HG03139 (cell line): ENCODE measurements around the gene RPS15.

ENCODE experiments used
- ATAC-seq: cut with Tn5 transposase; IDR thresholded peaks from one replicate; pipeline ENCODE4 v1.9.1; 2021; ENCODE audit not compliant: unreplicated experiment

RPS15 gene

DNA sequence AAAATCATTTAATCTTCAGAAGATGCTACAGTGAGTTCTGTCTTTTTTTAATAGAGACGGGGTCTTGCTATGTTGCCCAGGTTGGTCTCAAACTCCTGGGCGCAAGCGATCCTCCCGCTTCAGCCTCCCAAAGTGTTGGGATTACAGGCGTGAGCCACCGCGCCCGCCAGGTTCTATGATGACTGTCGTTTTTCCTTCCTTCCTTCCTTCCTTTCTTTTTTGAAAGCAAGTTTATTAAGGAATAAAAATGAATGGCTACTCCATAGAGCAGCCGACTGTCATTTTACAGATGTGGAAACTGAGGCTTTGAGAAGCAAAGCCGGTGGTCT, 36.3 kb upstream of the RPS15 start:
- no peak for ATAC-seq

- no peak for ATAC-seq
Measured at GRCh38 chr19:1402411-1403070, 35.7 kb upstream of the RPS15 start.

DNA sequence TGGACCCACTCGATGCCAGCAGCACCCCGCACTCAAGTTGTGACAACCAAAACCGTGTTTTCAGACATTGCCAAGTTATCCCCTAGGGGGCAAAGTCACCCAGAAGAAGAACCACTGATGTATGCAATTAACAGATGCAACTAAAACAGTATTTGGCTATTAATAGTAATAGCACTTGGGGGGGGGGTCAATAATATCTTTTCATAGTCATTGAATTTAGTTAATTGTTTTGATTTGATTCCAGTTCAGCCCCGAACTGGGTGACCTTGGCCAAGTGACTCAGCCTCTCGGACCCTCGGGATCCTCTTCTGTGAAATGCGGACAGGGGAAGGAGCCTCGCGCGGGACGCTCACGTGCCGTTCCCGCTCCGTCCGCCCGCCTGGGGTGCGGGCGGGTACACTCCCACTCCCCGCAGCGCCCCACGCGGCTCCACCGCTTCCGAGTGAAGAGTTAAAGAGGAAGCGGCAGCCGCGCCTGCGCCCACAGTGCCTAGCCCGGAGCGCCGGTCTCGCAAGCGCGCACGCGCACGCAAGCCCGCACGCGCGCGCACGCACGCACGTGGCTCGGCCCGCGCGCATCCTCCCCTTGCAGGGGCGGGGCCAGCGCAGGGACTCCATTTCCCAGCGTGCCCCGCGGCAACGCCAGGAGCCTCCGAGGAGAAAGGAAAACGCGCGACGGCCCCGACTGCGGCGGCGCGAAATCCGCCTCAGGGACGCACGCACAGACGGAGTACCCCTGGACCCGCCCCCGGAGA, 31.2 kb upstream of the RPS15 start:
- ATAC-seq, result peak; percentile 64

- peak; percentile 23 for ATAC-seq
Measured at GRCh38 chr19:1407528-1408299, 30.5 kb upstream of the RPS15 start, which contains the start of gene DAZAP1. Gene DAZAP1 (plus strand): TSS chr19:1407586. CDS start chr19:1407774, 188 bp downstream.

GRCh38 chr19:1408300-1409203, 29.6 kb upstream of the RPS15 start:
- peak; percentile 8 for ATAC-seq

GRCh38 chr19:1409204-1410005, 28.8 kb upstream of the RPS15 start:
- no peak for ATAC-seq

- no peak for ATAC-seq
Measured at GRCh38 chr19:1410136-1410786, 27.9 kb upstream of the RPS15 start.

DNA sequence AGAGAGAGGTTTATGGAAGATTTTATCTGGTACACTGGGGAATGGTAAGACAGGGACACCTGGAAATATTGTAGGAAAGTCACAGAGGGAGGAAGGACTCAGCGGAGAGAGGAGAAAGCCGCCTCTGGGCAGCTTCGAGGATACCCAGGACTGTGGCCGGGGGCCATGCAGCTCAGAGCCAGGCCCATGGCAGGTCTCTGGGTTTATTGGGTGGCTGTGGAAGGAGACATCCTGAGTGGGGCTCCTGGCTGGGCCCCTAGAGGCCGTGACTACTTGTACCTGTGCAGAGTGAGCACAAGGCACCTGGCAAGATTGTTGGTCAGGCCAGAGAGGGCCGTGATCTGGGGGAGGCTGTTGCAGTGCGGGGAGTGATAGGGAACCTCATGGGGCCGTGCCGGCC, 27.4 kb upstream of the RPS15 start:
- ATAC-seq, result no peak

DNA sequence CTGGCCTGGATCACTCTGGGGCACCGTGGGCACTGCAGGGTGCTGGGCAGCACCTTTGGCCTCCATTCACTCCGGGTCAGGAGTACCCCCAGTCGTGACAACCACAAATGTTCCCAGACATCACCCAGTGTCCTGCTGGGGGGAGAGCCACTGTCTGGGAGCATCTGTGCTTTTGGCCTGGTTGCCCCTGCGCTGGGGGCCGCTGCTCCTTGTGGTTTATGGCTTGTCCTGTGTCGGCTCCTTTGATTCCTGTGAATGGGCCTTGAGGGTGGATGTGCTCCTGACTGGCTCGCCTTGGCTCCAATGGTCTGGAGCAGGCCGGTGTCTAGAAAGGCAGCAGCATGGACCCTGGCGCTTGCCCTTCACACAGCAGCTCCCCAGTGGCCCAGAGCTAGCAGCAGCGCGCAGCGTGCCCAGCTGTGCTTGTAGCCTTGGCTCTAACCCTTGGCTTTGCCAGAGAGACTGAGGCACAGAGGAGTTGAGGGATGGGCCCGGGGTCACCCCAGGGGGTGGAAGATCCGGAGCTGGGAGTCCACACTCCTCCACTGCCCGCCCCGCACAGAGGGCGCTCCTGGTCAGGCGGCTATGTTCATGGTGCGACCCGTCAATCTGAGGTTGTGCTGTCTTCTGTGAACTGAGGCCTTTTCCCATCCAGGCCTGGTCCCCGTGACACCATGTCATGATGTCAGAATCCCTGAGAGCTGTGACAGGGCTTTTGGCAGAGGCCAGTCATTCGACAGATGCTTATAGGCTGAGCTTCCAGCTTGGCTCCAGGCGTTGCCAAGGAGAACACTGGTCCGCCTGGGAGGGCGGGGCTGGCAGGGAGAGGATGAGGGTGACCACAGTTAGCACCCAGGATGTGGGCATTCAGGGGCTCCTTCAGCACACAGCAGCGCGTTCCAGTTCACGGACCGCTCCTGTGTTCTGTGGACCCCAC, 26.7 kb upstream of the RPS15 start:
- no peak for ATAC-seq

DNA sequence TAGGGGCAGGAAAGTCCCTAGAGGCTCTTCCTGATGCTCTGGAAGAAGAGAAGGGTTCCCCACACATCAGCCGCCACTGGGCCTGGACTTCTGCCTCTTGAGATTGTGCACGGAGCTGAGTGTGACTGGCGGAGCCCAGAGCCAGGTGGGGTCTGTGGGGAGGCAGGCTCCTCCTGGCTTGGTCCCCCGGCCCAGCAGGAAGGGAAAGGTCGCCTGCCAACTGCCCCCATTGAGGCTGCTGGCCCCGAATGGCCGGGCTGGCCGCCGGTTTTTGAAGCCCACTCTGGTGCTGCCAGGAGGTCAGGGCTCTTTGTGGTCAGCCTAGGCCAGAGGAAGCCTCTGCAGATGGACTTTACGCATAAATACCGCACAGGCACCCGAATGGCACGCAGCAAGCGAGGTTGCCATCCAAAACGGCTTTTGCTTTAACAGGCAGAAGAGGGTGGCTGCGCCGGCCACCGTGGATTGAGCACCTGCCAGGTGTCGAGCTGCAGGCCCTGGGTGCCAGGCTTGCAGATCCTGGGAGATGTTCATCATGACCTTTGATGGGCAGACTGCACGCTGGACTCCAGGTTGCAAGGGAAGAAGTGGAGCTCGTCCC, 25.8 kb upstream of the RPS15 start:
- ATAC-seq, result no peak

DNA sequence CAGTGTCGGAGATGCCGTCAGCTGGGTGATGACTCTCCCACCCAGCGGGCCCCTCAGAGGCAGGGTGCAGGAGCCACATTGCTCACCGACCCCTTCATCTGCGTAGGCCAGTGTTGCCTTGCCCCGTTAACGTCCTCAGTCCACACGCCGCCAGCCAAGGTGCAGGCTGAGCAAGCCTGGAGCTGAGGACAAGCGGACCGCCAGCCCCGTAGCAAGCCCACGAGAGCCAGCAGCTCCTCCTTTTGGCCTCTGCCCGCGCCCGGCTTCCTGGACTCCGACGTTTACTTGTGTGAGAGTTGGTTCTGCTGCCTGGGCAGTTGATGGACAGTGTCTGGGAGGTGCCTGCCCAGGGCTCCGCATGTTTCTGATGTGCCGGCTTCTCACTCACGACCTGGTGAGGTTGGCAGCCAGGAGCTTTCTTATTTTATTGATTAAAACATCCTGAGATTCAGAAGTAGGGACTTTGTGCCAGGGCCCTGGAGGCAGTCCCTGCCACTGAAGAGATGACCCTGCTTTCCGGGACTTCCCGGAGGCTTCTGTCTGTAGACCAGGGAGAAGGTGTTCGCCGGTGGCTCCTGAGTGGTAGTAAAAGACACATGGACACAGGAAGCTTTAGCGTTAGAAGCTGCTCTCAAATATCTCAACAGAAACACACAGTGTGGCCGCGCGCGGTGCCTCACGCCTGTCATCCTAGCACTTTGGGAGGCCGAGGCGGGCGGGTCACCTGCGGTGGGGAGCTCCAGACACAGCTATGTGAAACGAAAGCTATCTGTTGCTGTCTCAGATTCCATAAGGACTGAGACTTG, 25.0 kb upstream of the RPS15 start:
- ATAC-seq, result no peak

DNA sequence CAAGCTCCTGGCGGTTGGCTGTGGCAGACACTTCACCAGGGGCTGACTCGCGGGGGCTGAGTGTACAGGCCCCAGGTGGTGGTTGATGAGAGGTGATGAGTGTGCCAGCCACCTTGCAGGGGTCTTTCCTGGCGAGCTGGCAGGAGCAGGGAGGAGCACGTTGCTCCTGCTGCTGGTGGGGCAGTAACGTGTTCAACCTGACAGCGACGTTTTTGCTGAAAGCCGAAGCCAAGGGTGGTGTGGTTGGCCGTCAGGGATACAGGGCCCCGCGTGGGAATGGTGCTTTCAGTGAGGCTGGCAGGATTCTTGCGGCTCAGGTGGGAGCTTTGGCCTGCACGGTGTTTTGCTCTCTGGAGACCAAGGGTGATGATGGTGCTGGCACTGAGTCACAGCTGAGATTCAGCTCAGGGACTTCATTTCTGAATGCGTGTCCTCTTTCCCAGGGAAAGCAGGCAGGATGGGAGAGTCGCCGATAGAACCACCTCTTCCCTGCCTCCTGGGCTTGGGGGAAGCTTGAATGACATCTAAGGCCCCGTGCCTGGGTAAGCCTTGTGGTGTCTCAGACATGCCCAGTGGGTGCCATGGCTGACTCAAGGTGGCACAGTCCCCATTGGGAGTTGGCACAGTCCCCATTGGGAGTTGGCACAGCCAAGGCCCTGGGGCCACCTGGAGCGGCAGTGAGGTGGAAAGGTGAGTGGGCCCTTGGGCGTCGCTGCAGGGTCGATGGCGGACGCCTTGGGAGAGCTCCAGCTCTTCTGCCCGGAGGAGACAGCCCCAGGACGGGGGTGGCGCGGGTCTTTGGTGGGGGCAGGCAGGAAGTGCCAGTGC, 22.0 kb upstream of the RPS15 start:
- ATAC-seq, result no peak

GRCh38 chr19:1417145-1417544, 21.1 kb upstream of the RPS15 start:
- no peak for ATAC-seq

DNA sequence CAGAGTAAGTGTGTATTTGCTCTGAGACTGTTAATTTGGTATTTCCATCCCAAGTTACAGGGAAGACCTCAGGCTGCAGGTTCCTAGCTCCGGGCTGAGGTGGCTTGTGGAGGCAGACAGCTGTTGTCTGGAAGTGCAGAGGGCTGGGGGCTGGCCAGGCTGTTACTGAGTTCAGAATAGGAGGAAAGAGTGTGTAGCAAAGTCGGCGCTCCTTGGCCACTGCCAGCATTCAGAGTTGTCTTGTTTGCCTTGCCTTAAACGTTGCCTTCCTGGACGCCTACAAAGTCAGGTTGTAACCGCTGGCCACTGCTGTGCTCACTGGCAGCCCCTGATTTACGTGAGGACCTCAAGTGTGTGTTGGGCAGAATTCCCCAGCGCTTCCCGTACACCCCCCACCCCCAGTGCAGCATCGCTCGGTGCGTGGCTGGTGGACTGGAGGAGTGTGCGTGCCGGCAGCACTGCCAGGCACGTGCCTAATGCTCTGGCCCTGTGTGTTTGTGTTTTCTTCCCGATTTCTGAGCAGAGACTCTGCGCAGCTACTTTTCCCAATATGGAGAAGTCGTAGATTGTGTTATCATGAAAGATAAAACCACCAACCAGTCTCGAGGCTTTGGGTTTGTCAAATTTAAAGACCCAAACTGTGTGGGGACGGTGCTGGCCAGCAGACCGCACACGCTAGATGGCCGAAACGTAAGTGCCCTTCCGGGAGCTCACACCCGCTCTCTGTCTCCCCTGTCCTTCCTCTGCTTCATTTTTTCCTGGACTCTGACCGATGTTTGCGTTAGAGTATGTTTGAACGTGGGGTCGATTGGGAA, 20.3 kb upstream of the RPS15 start:
- no peak for ATAC-seq

GRCh38 chr19:1418496-1418775, 19.8 kb upstream of the RPS15 start:
- no peak for ATAC-seq
